ENCODE data around the gene MPHOSPH9.
"Not testable (repeated sequence)": the region's sequence is repeated elsewhere in the genome, so short reads cannot be mapped to it uniquely, and the experiment has no call there.

MPHOSPH9 gene

DNA sequence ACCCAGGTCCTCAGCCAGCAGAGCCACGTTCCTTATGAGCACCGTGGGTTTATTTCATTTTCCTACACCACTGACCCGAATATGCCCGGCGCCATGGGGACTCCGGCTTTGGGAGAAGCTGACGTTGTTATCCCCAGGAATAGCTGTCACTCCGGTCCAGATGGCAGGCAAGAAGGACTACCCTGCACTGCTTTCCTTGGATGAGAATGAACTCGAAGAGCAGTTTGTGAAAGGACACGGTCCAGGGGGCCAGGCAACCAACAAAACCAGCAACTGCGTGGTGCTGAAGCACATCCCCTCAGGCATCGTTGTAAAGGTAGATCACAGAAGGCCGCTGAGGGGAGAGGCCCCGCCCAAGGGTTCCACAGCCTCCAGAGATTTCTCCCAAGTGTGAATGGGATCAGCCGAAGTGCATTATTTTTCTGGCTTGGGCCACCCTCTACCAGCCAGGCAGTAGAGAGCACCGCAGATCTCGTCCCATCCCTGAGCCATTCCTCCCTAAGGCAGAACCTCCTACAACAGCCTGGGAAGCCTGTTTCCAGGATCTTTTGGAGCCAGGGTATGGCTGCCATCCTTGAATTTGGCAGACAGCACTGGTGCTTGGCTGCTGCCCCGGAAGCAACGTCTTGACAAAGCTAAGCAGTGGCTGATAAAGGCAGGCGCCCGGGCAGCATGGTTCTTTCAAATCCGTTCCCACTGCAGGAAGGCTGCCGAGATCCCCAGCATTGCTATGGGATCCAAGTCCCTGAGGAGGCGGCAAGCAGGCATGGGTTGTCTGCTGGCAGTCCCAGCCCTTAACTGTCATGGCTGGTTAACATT is 20.9 kb upstream of the MPHOSPH9 start:
- DNase-seq = no peak

- not testable (repeated sequence) for DNase-seq
Observed at GRCh38 chr12:123252365-123252764, 19.4 kb upstream of the MPHOSPH9 start.

DNA sequence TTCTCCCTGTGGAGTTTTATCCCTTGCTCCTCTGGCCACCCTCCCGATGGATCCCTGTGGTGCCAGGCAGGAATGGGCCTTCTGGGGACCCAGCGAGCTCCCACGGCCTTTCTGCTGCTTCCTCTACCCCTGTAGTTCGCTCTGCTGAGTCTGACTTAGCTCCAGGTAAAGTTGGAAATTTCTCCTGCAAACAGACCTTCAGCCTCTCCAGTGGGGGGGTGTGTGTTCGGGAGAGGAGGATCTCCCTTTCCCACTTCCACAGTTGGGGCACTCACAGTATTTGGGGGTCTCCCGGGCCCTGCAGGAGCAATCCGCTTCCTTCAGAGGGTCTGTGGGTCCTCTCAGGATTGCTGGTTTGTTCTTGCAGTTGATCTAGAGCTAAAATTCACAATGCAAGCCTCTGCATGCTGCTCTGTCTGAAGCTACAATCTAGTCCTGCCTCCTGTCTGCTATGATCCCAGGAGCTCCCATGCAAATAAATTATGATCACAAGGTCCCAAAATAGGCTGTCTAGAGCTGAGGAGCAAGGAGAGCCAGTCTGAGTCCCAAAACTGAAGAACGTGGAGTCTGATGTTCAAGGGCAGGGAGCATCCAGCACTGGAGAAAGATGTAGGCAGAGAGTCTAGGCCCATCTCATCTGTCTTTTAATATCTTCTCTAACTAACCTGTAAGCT is 18.6 kb upstream of the MPHOSPH9 start:
- no peak for DNase-seq

DNA sequence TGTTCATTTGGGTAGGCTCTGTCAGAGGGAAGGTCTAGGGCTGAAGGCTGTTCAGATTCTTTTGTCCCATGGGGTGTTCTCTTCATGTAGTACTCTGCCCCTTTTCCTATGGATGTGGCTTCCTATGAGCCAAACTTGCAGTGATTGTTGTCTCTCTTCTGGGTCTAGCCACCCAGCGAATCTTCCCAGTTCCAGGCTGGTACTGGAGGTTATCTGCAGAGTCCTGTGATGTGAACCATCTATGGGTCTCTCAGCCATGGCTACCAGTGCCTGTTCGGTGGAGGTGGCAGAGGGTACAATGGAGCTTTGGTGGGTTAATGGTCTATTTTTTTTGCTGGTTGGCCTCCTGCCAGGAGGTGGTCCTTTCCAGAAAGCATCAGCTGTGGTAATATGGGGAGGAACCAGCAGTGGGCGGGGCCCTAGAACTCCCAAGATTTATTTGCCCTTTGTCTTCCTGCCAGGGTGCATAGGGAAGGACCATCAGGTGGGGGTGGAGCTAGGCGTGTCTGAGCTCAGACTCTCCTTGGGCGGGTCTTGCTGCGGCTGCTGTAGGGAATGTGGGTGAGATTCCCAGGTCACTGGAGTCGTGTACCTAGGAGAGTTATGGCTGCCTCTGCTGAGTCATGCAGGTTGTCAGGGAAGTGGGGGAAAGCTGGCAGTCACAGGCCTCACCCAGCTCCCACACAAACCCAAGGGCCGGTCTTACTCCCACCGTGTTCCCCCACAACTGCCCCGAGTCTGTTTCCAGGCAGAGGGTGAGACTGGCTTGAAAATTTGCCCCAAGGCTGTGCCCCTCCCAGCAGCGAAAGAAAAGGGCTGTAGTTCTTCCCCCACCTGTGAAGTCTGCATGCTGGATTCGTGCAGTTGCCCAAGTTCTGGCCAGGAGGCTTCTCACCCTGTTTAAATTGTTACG is 17.8 kb upstream of the MPHOSPH9 start:
- DNase-seq = peak; percentile 88

- not testable (repeated sequence) for DNase-seq
Observed at GRCh38 chr12:123248996-123249741, 16.2 kb upstream of the MPHOSPH9 start.

DNA sequence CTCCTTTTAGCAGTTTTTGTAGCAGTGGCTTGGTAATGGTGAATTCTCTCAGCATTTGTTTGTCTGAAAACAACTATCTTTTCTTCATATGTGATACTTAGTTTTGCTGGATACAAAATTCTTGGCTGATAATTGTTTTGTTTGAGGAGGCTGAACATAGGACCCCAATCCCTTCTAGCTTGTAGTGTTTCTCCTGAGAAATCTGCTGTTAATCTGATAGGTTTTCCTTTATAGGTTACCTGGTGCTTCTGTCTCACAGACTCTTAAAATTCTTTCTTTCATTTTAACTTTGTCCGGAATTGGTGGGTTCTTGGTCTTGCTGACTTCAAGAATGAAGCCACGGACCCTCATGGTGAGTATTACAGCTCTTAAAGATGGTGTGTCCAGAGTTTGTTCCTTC is 15.2 kb upstream of the MPHOSPH9 start:
- not testable (repeated sequence) for DNase-seq

DNA sequence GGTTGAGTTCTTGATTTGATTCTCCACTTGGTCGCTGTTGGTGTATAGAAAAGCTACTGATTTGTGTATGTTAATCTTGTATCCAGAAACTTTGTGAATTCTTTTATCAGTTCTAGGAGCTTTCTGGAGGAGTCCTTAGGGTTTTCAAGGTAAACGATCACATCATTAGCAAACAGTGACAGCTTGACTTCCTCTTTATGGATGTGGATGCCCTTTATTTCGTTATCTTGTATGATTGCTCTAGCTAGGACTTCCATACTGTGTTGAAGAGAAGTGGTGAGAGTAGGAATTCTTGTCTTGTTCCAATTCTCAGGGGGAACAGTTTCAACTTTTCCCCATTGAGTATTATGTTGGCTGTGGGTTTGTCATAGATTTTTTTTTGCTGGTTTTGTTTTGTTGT is 12.7 kb upstream of the MPHOSPH9 start:
- no peak for DNase-seq

DNA sequence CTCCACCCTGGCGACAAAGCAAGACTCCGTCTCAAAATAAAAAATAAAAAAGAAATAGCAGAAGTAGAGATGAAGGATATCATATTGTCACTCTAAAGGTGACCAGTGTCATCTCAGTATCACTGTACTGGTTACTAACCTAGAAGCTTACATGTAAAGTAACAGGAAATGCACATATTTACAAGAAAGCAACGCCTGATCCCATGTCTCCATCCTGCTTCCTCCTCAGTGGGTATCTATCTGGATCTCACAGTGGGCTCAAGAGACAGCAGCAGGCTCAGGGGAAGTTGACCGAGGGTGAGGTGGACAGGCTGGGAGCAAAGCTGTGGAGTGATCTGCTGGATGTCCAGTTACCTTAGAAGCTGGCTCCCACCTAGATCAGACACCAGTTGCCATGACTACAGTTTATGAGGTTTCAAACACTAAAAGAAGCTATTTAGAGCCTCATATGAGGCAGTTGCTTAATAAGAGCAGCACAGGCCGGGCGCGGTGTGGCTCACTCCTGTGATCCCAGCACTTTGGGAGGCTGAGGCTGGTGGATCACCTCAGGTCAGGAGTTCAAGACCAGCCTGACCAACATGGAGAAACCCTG is 10.8 kb upstream of the MPHOSPH9 start:
- no peak for DNase-seq

DNA sequence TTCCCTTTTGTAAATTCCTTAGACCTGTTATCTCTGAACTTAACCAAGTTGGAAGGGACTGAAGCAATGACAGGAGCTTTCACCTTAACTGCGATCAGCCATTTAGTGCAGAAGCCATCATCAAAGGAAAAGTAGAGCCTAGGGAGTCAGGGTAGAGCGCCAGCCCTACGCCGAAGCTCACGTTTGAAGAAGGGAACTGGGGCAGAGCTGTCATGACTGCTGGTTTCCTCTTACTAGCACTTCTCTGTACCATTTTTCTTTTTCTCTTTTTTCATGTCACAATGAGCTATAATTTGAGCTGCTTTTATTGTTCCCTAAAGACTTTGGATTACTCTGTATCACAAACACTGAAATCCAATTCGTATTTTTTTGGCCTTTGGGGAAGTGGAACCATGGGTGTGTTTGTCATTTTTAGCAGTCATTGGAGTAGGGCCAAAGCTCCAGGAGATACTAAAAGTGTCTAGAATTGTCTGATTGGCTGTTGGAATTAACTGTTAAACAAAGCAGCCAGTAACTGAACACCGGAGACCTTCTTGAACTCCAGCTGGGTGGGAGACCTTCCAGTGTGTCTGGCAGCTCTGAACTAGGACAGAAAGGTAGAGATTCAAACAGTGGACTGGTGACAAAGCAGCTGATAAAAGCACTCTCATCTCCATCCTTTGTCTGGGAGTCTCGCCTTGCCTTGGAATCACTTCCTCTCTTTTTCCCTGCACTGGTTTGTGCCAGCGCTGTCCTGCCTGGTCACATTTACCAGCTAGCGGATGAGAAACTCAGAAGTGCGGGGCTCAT is 9.4 kb upstream of the MPHOSPH9 start:
- DNase-seq = no peak

DNA sequence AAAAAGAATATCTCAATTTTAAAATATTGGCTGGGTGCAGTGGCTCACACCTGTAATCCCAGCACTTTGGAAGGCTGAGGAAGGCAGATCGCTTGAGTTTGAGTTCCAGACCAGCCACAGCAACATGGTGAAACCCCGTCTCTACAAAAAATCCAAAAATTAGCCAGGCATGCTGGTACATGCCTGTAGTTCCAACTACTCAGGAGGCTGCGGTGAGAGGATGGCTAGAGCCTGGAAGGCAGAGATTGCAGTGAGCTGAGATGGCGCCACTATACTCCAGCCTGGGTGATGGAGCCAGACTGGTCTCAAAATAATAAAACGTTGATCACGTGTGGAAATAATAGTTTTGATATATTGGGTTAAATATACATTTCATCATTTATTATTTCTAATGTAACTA is 6.0 kb upstream of the MPHOSPH9 start:
- DNase-seq = no peak

GRCh38 chr12:123238330-123238682 is 5.4 kb upstream of the MPHOSPH9 start:
- no peak for DNase-seq

DNA sequence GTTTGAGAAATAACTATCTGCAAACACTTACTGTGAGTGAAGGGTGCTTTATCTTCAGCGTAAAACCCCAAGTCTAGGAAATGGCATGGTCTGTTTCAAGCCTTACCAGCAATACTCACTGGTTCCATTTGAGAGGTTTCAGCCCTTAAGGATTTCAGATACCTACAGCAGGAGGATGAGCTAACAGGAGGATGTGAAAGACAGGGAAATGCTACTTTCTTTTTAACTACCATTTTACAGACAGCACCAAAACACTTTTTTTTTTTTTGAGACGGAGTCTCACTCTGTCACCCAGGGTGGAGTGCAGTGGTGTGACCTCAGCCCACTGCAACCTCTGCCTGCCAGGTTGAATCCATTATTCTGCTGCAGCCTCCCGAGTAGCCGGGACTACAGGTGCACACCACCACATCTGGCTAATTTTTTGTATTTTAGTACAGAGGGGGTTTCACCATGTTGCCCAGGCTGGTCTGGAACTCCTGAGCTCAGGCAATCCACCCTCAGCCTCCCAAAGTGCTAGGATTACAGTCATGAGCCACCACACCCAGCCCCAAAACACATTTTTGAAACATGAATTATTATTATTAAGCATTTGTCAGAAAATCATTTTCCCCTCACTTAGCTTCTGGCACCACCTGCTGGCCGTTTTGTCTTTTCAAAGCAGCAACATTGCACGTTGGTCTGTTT is 4.8 kb upstream of the MPHOSPH9 start:
- DNase-seq = no peak

DNA sequence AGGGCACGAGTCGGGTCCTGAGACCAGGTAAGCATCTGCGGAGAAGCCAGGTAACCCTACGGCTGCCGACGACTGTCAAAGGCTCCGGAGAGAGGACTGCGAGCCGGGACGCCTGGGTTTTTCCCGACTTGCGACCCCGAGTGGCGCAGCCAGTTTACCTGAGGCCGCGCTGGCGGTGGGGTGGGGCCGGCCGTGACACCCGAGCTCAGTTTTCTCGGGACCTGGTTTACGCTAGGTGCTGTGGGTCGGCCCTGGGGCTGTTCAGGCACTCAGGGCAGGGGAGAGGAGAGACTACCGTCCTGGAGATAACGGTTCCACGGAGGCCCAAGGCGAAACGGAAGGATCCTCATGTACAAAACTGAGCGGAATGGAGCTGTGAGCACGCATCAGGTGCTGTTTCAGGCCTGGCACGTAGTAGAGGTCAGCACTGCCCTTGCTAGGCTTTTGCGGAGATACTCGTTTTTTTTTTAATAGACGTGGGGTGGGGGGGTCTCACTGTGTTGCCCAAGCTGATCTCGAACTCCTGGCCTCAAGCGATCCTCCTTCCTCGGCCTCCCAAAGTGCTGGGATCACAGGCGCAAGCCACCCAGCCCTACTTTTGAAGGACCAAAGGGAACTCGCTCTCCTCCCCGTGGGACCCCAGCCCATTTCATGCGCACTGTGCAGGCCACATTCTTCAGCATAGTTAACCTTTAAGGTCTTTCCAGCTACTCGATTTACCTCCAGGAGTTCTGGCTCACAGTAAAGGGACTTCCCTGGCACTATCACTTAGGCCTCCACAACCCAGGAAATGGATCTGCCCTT is 766 bp upstream of the MPHOSPH9 start:
- no peak for DNase-seq

DNA sequence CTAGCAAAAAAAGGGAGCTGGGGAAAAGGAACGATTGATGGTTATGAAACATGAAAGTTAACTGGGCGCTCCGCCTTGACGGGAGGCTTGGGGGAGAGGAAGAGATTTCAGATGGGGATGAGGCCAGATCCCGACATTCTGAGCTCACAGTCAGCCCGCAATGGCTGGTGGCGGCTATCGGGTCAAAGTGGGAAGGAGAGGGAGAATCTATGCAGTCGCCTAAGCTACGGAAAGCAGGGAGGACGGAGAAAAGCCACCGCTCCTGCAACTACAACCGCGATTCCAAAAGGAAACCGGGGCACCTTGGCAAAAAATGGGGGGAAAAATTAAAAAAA is 502 bp downstream of the MPHOSPH9 start:
- no peak for DNase-seq

- no peak for DNase-seq
Observed at GRCh38 chr12:123231931-123232330, 1.0 kb downstream of the MPHOSPH9 start.

- DNase-seq = no peak
Observed at GRCh38 chr12:123229051-123229450, 3.9 kb downstream of the MPHOSPH9 start.

DNA sequence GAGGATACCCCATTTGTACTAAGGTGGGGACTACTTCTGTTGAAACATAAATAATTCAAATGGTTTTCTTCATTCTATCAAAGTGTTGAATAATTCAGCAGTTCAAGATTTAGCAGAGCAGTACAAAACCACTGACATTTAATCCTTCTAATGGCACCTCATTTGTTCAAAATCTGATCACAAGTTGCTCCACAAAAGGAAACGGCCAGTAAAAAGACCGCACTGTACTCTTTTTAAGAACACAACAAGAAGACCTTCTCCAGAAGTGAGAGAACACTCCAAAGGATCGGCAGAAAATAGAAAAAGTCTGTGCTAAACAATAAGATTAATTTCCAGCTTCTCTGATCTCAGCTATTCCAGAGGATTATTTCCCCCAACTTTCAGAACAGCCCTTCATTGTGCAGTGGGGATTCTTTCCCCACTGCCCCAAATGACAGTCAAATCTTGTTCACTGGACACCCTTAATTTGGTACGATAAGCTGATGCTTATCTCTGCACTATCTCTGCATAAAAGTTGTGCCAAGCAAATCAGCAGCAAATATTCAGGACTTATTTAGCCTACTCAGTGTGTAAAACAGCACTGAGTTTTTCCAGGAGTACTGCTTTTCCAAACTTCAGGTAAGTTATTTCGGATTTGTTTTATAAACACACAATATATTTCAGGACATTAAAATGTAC is 5.2 kb downstream of the MPHOSPH9 start:
- DNase-seq = no peak

DNA sequence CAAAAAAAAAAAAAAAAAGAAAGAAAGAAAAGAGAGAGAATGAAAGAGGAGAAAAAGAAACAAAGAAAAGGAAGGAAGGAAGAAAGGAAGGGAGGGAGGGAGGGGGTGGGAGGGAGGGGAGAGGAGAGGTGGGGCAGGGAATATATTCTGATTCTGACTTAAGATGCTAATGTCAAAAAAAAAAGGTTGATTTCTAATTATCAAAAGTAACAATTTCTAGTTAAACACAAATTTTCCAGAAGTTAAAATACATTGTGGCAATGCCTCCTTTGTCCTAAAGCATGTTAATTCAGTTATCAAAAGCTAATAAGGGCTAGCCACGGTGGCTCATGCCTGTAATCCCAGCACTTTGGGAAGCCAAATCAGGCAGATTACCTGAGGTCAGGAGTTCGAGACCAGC is 7.5 kb downstream of the MPHOSPH9 start:
- no peak for DNase-seq

DNA sequence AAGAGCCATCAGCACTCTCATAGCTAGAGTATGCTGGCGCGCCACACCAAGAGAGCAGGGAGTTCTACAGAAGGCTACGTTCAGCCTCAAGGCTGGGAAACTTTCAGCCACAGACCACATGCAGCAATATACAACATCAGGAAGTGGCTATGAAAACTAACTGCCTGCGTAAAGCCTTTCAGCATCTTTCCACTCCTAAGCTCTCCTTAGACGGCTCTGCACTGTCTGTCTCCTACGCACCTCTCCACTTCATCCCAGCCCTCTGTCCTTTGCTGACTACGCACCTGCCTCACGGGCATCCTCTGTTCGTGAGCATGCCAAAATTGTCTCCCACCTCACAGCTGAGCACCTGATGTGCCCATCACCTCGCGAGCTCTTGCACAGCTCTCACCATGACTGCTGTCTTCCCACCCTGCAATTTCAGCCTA is 9.7 kb downstream of the MPHOSPH9 start:
- DNase-seq = no peak

DNA sequence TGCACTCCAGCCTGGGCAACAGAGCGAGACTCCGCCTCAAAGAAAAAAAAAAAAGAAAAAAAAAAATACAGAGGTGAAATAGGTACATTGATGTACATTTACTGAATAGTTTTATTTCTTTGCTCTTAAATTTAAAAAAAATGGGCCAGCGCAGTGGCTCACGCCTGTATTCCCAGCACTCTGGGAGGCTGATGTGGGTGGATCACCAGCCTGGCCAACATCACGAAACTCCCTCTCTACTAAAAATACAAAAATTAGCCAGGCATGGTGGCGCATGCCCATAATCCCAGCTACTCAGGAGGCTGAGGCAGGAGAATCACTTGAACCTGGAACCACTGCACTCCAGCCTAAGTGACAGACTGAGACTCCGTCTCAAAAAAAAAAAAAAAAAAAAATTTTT is 25.1 kb downstream of the MPHOSPH9 start:
- DNase-seq = not testable (repeated sequence)

All from NCI-H510A (cell line).